NCI-H446 (cell line): ENCODE measurements around the gene ETFA.
"Not testable (repeated sequence)": the region's sequence is repeated elsewhere in the genome, so short reads cannot be mapped to it uniquely, and the experiment has no call there.

Source experiments
- DNase-seq, 2 experiments: peaks; one replicate each; lab custom pipeline; 2025; lab: John Stamatoyannopoulos, UW

ETFA gene

DNA sequence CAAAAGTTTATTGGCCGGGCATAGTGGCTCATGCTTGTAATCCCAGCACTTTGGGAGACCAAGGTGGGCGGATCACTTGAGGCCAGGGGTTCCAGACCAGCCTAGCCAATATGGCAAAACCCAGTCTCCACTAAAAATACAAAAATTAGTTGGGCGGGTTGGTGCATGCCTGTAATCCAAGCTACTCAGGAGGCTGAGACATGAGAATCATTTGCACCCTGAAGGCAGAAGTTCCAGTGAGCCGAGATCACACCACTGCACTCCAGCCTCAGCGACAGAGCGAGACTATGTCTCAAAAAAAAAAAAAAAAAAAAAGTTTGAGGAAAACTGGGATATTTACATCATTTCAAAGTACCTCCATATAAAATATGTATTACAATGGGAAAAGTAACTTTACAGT is 40.4 kb downstream of the ETFA start:
- DNase-seq, result no peak

DNA sequence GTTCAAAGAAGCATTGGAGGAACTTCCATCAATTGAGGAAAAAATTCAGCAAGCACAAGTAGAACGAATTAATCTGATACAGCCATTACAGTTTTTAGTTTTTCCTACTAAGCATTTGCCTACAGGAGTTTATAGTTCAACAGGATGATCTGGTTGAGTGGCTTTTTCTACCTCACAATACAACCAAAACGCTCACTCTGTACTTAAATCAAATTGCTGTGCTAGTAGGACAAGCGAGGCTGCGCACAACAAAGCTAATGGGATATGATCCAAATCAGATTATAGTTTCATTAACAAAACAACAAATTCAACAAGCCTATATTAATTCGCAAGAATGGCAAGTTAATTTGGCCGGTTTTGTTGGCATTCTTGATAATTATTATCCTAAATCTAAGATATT is 44.2 kb downstream of the ETFA start:
- no peak for DNase-seq

DNA sequence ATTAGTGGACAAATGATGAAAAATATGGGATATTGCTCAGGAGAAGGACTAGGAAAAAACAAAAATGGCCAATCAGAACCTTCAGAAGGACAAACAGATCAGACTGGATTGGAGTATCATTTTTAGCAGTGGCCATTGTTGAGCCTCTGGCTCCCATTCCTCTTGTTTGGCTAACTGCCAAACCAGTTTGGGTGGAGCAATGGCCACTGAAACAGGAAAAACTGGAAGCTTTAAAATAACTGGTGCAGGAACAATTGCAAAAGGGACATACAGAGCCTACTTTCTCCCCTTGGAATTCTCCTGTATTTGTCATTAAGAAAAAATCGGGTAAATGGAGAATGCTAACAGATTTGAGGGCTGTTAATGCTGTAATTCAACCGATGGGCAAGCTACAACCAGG is 45.5 kb downstream of the ETFA start:
- DNase-seq, result not testable (repeated sequence)

DNA sequence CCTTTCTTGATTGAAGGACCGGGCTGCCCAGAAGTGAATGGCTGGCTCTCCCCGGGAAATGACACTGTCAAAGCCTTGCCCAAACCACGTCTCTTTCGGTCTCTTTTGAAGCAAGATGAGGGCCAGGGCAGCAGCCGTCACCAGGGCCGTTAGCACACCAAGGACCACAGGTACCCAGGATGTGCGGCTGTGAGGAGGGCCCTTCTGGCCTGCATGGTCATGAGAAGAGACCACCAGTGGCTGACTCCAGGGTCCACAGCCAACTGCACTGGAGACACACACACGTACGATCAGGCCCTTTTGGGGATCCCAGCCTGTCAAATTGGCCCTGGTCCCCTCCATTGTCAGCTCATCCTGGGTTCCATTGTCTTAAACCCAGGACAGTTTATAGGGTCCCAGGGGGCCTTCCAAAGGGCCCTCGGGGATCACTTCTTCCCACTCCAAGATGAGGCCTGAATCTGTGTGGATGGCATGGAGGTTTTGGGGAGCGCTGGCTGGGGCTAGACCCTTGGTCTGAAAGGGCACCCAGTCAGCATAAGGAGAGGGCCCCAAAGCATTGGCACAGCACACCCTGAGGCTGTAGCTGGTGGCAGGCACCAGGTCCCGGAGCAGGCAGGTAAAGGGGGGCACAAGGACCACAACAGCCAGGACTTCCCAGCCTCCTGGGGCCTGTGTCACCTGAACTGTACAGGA is 50.9 kb downstream of the ETFA start:
- no peak for DNase-seq

DNA sequence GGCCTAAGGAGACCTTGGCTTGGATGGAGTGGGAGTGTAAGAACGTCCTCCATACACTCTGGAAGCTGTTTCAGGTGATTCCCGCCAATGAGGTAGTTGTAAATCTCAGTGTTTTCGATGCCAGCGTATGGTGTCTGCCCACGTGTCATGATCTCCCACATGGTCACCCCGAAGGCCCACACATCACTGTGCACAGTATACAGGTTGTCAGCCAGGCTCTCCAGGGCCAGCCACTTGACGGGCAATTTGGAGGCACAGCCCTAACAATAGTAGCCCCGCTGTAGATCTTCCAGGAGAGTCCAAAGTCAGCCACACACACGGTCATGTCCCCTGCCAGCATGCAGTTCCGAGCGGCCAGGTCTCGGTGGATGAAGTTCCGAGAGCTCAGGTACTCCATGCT is 51.9 kb downstream of the ETFA start:
- no peak for DNase-seq

DNA sequence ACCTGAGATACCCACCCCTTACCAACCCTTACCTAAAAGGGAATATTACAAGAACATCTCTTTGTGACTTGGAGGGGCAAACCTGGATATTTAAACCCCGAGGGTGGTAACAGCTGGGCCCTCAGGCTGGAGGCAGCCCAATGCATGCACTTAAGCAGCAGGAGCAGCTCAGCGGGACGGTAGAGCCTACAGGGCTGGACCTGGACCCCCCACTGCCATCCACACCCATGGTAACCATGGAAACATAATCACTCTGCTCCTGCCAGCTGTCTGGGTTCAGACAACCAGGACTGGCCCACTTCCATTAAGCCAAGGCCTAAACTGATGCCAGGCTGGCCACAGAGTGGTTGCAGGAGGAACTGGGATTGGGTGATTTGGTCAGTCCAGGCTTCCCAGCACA is 52.8 kb downstream of the ETFA start:
- DNase-seq, result peak in 1 of 2 experiments; percentile 52

DNA sequence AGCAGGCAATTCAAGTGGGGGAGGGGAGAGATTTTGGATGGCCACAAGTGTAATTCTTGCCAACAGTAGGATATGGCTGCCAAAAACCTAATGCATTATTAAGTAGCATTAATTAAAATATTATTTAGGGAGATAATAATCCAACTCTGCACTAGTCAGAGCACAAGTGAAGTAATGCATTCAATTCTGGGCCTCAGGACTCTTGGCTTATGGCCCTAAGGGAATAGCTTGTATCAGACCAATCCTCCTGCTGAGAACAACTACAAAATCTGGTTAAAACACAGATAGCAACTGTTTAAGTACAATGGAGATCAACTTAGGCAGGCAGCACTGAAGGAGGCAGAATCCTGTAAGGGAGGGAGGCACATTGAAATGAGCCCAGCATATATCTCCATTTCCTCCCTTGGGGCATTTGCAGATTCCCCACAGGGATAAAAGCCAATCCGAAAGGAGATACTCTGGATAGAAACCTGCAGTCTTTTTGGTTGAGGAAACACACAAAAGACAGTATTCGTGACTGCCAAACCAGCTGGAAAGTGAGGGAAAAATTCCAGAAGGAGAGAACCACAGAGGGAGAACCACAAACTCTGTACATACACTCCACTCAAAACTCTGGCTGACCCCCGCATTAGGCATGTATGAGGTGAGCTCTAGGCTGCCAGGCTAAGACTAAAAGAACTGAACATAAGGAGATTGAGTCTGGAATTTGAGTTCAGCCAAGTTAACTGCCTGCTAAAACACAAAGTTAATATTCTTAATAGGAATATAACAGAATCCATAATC is 57.4 kb downstream of the ETFA start:
- peak; percentile 63 for DNase-seq

DNA sequence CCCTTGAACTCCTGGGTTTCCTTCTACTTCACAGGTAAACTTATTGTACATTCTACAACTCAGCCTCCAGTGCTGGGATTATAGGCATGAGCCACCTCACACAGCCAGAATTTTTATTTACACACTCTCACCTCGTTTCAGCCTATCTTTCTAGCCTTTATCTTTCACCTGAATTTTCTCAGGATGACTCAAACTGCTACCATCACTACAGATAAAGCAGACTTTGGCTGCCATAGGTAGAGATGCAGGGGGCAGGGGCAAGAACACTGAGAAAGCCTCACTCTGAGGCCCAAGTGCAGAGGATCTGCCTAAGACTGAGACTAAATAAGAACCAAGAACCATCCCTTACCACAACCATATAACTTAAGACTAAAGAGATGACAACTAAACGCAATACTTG is 59.0 kb downstream of the ETFA start:
- no peak for DNase-seq

DNA sequence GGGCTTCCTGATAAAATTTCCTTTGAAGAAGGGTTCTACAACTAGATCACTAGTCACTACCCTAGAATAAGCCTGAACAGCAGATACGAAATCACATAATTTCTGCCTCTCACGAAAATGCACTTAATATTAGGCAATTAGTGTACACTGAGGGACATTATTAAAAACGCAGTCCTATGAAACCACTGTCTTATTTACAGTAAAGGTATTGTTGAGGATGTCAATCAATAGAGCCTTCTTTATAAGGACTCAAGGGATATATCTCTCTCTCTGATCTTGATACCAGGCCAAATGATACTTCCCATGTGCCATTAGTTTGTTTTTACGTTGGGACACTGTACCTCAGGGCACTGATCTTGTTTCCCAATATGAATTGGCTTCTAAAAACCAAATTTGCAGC is 59.6 kb downstream of the ETFA start:
- no peak for DNase-seq

DNA sequence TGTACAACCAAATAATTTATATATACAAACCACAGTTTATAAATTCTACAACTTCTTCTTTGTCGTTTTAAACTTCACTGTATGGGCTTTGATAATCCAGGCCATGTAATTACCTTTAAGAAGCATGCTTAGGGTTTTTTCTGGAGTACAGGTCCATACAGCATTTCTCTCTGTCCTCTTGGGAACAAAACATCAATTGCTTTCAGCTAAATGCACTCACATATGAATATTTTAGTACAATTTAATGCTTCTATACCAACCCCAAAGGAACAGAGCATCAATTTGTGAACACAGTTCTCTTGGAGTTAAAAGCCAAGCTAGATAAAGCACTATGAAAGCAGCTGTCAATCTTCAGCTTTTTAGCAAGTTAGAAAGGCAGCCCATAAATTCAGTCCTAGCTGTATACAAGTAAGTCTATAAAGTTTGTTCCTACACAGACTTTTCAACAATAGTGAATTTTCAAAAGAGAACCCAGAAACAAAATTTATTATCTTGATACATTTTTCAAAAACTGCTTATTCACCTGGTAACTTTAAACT is 66.1 kb downstream of the ETFA start:
- no peak for DNase-seq

DNA sequence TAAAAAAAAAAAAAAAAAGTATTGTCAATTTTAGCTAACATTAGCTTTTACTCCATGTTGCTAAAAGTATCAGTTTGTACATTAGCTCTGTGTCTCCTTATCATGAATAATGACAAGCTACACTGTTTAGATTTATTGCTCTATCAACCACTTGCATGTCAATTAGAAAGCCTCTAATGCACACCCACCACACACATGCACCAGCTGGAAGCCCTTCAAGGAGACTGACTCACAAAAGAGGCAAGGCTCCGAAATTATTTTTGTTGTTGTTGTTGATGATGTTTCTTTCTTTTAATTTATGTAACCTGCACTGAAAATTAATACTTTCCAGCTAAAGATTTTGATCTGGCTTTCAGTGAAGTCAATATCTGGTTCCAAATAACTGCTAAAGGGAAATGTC is 71.5 kb downstream of the ETFA start:
- DNase-seq, result peak in 1 of 2 experiments; percentile 2

DNA sequence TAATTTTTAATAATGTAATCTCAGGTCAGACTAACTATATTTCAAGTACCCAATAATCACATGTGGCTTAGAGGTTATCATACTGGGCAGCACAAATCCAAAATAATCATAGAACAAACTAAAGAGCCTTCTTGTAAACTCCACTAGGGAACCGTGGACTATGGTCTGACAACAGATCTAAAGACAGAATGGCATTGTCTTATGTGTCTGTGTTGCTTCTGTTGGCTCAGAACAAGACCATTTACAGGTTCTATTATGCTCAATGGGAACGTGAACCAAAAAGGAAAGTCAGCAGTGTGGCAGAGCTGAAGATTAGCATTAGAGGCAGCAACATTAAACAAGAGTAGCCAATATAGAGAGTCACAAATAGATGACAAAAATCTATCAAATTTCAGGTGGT is 74.9 kb downstream of the ETFA start:
- no peak for DNase-seq

DNA sequence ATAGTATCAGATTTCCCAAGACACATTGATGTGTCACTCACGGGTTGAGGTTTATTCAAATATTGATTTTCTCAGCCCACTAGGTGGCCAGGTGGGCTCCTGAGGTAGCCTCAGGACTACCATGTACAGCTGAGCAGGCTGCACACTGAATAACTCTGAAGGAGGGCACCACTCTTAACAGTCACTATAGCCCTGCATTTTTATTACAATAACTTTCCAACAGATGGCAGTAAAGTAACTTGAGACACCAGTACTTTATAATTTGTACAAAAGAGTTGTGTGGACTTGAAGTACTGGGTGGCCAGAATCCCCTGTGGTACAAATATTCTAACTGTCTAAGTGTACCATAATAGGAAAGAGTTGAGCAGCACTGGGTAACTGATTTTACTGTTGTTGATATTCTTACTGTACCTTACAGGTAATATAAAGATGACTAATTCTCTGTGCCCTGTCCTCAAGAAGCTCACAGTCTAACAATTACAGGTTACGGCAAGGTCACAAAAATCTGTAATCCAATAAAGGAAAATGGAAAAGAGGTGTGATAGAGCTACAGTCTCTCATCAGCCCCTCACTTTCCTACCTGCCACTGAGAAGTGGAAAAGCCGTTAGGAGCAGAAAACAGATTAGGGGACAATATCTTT is 76.0 kb downstream of the ETFA start:
- DNase-seq, result peak in 1 of 2 experiments; percentile 56

DNA sequence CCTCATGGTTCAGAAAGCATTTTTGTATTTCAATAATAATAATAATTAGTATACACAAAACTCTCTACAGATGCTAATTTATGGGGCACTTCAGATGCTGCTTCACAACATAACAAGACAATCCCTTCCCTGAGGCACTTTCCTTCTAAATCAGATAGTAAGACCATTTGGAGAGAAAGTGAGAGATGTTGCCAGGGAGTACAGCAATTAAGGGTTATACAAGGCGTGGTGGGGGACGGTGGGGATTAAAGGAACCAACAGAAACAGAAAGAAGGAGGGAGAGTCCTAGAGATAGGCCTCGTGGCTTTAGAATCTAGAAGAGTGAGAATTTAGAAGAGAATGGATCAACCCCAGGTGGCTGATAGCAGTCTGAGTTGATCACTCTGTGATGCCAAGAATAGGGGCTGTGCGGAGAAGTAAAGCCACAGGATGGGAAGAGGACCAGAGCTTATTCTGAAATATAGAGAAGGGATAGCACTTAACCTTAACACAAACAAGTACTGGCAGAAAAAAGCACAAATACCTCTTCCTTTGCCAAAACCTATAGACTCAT is 76.9 kb downstream of the ETFA start:
- DNase-seq, result no peak

DNA sequence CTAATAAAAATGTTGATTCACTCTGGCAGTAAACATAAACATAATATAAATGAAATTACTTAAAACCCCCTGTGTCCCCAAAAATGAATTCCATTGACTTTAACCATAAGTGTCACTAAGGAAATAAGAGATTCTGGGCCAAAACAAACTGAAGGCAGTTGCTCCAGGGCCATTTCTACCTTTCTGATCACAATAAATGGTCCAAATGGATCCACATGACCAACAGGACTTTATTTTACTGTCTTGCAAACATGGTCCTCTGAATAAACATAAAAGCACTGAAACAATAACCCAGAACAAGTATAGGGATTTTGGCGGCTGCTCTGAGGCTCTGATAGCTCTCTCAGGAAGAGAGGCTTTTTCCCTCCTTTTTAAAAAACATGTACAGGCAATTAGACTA is 77.3 kb downstream of the ETFA start:
- no peak for DNase-seq

DNA sequence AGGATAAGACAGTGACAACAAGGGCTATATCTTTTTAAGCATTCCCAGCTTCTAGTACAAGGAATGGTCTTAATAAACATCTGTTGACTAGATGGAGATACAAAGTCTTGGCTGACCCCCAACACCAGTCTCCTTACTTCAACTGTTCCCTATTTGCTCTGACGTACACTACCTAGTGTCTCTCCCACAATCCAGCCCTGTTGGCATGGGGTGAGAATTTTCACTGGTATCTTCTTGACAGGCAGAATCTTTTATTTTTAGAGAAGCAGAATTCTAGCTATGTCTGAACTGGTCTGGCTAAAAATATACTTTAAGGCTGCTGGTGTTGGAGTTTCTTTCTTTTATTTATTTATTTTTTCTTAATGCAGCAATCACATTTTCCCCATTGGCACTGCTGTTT is 82.0 kb downstream of the ETFA start:
- DNase-seq, result no peak

DNA sequence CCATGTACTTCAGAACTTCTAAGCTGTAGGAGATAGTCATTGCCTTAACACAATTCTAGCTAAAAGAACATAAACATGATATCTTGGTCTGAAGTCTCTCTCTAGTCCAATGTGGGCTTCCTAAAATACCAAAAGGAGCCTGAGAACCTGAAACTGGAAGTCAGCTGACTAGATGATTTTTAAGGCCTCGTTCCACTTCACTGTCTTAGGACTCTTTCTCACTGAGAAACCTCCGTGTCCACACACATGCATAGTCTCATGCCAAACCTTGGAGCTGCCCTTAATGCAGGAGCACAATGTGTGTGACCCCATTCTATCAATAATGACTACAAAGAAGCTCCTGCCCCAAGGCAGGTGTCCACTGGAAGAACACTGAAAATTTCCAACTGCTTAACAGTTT is 87.7 kb downstream of the ETFA start:
- DNase-seq, result no peak

DNA sequence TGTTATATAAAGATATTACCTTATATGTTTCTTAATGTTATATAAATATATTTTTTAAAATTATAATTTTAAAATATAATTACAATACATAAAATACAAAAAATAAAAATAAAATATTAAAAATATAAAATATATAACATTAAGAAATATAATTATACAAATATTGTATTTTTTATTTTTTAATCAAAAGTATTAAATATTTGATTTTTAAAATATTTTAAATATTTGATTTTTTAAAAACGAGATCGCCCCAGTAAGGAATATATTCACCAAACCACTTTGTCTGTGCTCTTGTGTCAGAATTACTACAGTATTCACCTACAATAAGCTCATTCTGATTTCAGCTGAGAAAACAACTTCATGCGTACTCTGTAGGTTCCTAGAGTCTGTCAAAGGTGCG is 89.1 kb downstream of the ETFA start:
- no peak for DNase-seq

DNA sequence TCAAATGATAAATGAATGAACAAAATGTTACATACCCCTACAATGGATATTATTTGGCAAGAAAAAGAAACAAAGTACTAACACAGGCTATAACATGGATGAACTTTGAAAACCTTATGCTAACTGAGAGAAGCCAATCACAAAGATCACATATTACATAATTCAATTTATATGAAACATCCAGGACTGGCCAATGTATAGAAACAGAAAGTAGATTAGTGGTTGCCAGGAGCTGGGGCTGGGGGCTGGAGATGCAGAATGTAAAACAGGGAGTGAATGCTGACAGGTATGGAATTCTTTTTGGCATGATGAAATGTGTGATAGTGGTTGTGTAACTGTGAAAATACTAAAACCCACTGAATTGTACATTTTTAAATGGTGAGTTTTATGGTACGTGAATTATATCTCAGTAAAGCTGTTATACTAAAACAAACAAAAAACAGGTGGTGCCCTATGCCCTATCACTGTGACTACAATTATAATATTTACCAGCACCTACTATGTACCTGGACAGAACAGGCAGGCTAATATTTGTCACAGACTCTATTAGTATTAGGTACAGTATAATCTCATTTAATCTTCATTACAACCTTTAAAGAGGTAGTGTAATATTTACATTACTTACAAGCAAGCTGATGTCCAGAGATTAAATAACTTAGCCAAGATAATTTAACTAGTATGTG is 90.0 kb downstream of the ETFA start:
- no peak for DNase-seq

DNA sequence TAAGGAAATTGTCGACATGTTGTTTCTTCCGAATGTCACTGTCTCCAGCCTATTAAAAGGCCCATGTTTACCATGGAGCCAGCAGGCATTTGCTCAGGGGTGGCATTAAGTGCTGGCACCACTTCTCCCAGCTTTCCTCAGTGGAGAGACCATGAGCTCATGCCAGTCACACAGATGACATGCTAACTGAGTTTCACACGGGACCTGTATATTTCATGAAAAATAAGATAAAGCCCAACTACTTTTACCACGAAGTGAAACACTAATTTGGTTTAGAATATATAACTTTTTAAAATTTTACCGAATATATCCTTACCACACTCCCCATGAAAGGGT is 93.4 kb downstream of the ETFA start:
- no peak for DNase-seq

DNA sequence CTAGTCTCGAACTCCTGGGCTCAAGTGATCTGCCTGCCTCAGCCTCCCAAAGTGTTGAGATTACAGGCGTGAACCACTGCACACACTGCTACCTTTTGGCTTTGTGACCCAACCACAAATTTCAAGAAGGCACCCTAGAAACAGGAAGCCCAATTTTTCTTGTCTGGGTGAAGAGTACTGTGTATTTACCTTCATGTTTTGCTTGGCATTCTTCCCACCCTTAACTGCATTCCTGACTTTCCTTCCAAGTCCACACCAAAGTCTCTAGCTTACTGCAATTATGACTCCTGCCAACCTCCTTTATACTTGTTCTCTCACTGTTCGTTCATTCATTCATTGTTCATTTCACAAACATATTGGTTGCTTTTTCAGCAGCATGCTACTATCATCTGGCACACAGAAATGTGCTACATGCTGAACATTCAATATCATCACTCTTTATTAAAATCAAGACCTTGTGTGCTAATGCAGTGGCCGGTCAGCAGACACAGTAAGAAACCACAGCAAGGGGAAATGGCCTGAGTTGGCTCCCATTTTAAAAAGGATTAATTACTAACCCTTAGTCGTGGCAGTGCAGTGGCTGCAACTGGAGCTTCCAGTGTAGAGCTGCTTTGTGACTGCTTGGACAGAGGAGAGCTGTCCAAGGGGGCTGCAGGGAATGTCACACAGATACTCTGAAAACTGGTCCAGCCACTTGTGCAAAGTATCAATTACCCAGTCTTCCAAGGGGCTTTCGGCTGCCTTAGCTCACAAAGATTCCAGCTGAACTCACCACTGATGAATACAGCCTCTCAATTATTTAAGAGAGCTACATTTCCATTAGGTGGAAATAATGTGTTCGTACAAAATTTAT is 94.0 kb downstream of the ETFA start:
- DNase-seq, result peak in 1 of 2 experiments; percentile 6
